GM10248 (cell line): ENCODE results near the gene PODXL.

Source experiments
- CTCF ChIA-PET: fragments of 300-600 bp; sonication (Branson Sonifier 250); formaldehyde crosslinking; extraction: SDS; loops from one replicate; lab custom pipeline; 2021; ENCODE audit warnings: antibody characterized with exemption; lab: Yijun Ruan, JAX
- POLR2A ChIA-PET: fragments of 350-650 bp; sonication (Branson Sonifier 250); formaldehyde crosslinking; extraction: SDS; loops from one replicate; lab custom pipeline; 2020; ENCODE audit warnings: antibody characterized with exemption; lab: Yijun Ruan, JAX
- DNase-seq: peaks from one replicate; pipeline ENCODE4 v3.0.0; 2012; ENCODE audit errors: extremely low spot score
- CTCF ChIP-seq: IDR thresholded peaks from 2 replicates; pipeline ENCODE4 v1.5.1; 2012; ENCODE audit warnings: mild to moderate bottlenecking, low read depth; ENCODE audit errors: extremely low read depth, missing control alignments, control extremely low read depth

PODXL gene

GRCh38 chr7:131499801-131500200 is 56.6 kb downstream of the PODXL start:
- POLR2A ChIA-PET, result no interaction called here
- no peak for TF ChIP-seq CTCF

GRCh38 chr7:131498237-131498885 is 58.1 kb downstream of the PODXL start:
- no peak for TF ChIP-seq CTCF
- DNase-seq, result no peak
- POLR2A ChIA-PET, result no interaction called here
- CTCF ChIA-PET, result interaction anchor here (1.3 to 3.9 kb wide), 6 partner anchors 8 to 157 kb away, joined by 4 to 14 read pairs (median 8); no protein-coding TSS in a partner anchor

More at GRCh38 chr7:131499801-131500200, 56.6 kb downstream of the PODXL start:
- CTCF ChIA-PET, result interaction anchor here (1.3 to 2.6 kb wide), 5 partner anchors 8 to 156 kb away, joined by 3 to 14 read pairs (median 8); no protein-coding TSS in a partner anchor
- DNase-seq, result no peak

- no peak for TF ChIP-seq CTCF
- POLR2A ChIA-PET, result no interaction called here
- DNase-seq, result no peak
- CTCF ChIA-PET, result interaction anchor here (1.1 to 3.9 kb wide), 3 partner anchors 11 to 16 kb away, joined by 4 to 13 read pairs (median 6); no protein-coding TSS in a partner anchor
Measured at GRCh38 chr7:131497454-131497853, 59.0 kb downstream of the PODXL start.

GRCh38 chr7:131495669-131496498 is 60.5 kb downstream of the PODXL start:
- DNase-seq, result no peak
- no peak for TF ChIP-seq CTCF
- POLR2A ChIA-PET, result no interaction called here
- CTCF ChIA-PET, result interaction anchor here (0.8 to 3.9 kb wide), 5 partner anchors 9 to 17 kb away, joined by 4 to 13 read pairs (median 4); no protein-coding TSS in a partner anchor

DNA sequence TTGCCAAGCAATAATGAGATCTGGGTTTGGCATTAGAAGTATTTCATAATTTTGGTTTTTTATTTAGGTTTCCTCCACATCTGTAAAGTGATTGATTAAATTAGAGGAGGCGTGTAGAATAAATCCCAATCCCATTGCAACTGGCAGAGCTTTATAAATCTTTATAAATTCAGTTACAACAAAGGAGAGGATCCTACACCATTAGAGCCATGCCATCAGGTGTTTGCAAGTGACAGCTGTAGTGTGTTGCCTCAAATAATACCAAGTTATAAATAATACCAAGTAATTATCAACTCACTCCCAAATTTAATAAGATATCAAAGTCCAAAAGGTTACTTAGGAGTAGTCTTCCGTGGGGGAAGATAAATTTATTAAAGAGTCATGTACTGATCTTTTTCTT is 62.2 kb downstream of the PODXL start:
- CTCF ChIA-PET, result interaction anchor here (1.3 to 2.8 kb wide), 4 partner anchors 11 to 19 kb away, joined by 4 to 15 read pairs (median 10); no protein-coding TSS in a partner anchor
- POLR2A ChIA-PET, result no interaction called here
- TF ChIP-seq CTCF, result no peak
- DNase-seq, result no peak

GRCh38 chr7:131493581-131493980 is 62.8 kb downstream of the PODXL start:
- TF ChIP-seq CTCF, result no peak
- ChIA-PET POLR2A (interaction anchor here (0.6 kb wide), 1 partner anchor 386 kb away, joined by 6 read pairs; no protein-coding TSS in a partner anchor), CTCF (interaction anchor here (0.9 to 2.8 kb wide), 6 partner anchors 11 to 453 kb away, joined by 3 to 15 read pairs (median 5); no protein-coding TSS in a partner anchor)
- DNase-seq, result no peak
